T-helper 1 cell treated with Interleukin-12 subunit alpha and Interleukin-12 subunit beta and Interleukin-4 antibody, amounts not matched to agents 30 μg/mL and 1 μg/mL, for 36 hours (primary cell): ENCODE results near the gene GNB4.

Experiments used
- H3K27ac Mint-ChIP-seq: one replicate; pipeline ENCODE4 v1.8.0; 2021; ENCODE audit warnings: mild to moderate bottlenecking, mixed read lengths
- H3K27me3 Mint-ChIP-seq: one replicate; pipeline ENCODE4 v1.8.0; 2021; ENCODE audit warnings: low read depth, mixed read lengths
- H3K36me3 Mint-ChIP-seq: one replicate; pipeline ENCODE4 v1.8.0; 2021; ENCODE audit warnings: low read depth, mixed read lengths
- H3K4me1 Mint-ChIP-seq: one replicate; pipeline ENCODE4 v1.8.0; 2021; ENCODE audit warnings: low read depth, mixed read lengths
- H3K4me3 Mint-ChIP-seq: one replicate; pipeline ENCODE4 v1.8.0; 2021; ENCODE audit warnings: mild to moderate bottlenecking, moderate library complexity, mixed read lengths
- H3K9me3 Mint-ChIP-seq: one replicate; pipeline ENCODE4 v1.8.0; 2021; ENCODE audit warnings: mixed read lengths

Gene GNB4

DNA sequence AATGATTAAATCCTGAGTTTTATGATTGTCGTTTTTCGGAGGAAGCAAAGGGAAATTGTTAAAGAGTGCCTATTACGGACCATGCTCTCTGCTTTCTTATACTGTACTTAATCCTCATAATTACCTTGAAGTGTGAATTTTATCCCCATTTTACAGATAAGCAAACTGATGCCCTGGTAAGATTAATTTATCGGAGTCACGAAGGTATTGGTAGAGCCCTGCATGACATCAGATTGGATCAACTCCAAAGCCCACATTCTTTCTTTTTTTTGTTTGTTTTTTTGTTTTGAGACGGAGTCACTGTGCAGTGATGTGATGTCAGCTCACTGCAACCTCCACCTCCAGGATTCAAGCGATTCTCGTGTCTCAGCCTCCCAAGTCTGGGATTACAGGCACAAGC is 1.6 kb upstream of the GNB4 start:
- no peaks in the 10 kb centered on the region for H3K9me3 Mint-ChIP-seq
- H3K27ac Mint-ChIP-seq = no peak overlapping the region
- H3K27me3 Mint-ChIP-seq = peaks cover 83% of the 10 kb centered on the region
- peaks cover 26% of the 10 kb centered on the region for H3K4me1 Mint-ChIP-seq
- H3K36me3 Mint-ChIP-seq = peaks cover 1% of the 10 kb centered on the region
- H3K4me3 Mint-ChIP-seq = no peak overlapping the region

DNA sequence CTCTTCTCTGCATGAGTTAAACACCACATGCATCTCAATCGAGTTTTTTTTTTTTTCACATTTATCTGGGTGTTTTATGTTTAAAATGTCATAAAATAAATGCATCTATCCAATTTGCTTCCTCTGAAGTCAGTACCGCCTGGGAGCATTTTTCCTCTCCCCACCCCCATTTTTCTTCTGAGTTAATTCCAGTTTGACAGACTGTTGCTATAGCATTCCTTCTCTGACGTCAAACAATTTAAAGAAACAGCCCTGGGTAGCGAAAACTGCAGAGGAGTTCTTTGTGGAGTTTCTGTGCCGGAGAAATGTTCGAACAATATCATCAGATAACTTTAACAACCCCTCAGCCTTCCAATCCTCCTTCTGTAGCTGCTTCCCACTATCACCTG is 900 bp upstream of the GNB4 start:
- H3K4me3 Mint-ChIP-seq = peak overlapping the region; percentile 90
- H3K27ac Mint-ChIP-seq = peak overlapping the region; percentile 89
- H3K27me3 Mint-ChIP-seq = peaks cover 78% of the 10 kb centered on the region
- H3K4me1 Mint-ChIP-seq = peaks cover 29% of the 10 kb centered on the region
- no peaks in the 10 kb centered on the region for H3K9me3 Mint-ChIP-seq
- peaks cover 4% of the 10 kb centered on the region for H3K36me3 Mint-ChIP-seq

DNA sequence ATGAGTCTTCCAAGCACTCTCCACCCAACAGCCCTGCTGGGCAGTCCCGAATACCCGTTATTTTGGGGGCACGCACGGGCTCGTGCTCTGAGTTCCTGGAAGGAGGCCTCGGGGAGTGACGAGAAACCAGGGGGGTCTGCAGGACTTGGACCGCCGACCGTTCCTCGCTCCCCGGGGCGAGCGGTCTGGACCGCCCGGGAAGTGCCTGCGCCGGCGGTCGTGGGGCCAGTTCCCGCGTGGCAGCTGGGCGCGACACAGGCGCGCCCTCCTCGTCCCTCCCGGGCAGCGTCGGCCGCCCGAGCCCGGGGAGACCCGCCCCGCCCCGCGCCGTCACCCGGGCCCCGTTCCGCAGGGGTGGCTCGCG is 387 bp downstream of the GNB4 start:
- peaks cover 5% of the 10 kb centered on the region for H3K36me3 Mint-ChIP-seq
- peaks cover 32% of the 10 kb centered on the region for H3K4me1 Mint-ChIP-seq
- no peaks in the 10 kb centered on the region for H3K9me3 Mint-ChIP-seq
- peaks cover 75% of the 10 kb centered on the region for H3K27me3 Mint-ChIP-seq
- H3K4me3 Mint-ChIP-seq = peak overlapping the region; percentile 91
- H3K27ac Mint-ChIP-seq = peak overlapping the region; percentile 85

DNA sequence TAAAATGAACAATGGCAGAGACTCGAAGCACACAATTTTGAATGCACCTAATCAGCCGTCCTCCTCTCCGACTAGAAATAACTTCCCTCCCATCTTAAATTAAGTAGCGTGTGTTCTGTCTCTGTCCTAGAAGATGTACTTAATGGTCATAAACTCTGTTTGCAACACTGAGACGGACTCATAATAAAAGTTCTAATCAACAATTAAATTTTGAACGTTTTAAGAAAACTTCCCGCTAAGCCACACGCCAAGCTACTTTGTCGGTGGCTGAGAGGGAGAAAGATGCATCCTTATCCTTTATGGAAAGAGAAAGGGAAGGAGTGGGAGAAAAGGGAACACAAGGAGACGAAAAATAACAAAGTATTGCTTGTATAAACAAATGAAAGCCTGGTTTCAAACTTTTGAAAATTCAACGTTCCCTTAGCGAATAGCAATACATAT is 989 bp downstream of the GNB4 start:
- peaks cover 5% of the 10 kb centered on the region for H3K36me3 Mint-ChIP-seq
- H3K9me3 Mint-ChIP-seq = no peaks in the 10 kb centered on the region
- peaks cover 69% of the 10 kb centered on the region for H3K27me3 Mint-ChIP-seq
- H3K4me3 Mint-ChIP-seq = peak overlapping the region; percentile 91
- peaks cover 32% of the 10 kb centered on the region for H3K4me1 Mint-ChIP-seq
- peak overlapping the region; percentile 85 for H3K27ac Mint-ChIP-seq

GRCh38 chr3:179449636-179450035 is 1.6 kb downstream of the GNB4 start:
- Mint-ChIP-seq H3K9me3 (no peaks in the 10 kb centered on the region), H3K36me3 (peaks cover 5% of the 10 kb centered on the region), H3K4me1 (peaks cover 32% of the 10 kb centered on the region), H3K27me3 (peaks cover 64% of the 10 kb centered on the region), H3K4me3 (peak overlapping the region; percentile 91), H3K27ac (no peak overlapping the region)

- H3K36me3 Mint-ChIP-seq = peaks cover 5% of the 10 kb centered on the region
- H3K4me1 Mint-ChIP-seq = peaks cover 30% of the 10 kb centered on the region
- H3K4me3 Mint-ChIP-seq = no peak overlapping the region
- no peak overlapping the region for H3K27ac Mint-ChIP-seq
- peaks cover 40% of the 10 kb centered on the region for H3K27me3 Mint-ChIP-seq
- H3K9me3 Mint-ChIP-seq = no peaks in the 10 kb centered on the region
Observed at GRCh38 chr3:179447251-179447650, 4.0 kb downstream of the GNB4 start.

DNA sequence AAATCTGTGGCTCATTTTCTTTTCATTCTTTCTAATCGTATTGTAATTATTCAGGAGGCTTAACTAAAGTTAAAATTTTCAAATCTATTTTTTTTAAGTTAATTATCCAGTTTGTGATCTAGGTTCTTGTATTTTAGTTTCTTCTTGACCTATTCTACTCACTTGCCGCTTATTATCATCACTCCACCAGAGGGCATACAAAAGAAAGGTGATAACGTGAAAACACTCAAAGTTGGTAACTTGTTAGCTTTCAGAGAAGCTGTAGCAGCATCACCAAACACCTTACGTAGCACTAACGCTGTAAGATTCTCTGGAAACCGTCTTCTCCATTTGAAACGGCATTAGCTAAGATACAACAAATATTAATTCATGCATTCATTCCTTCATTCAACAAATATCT is 4.8 kb downstream of the GNB4 start:
- peaks cover 33% of the 10 kb centered on the region for H3K27me3 Mint-ChIP-seq

GRCh38 chr3:179438841-179439240 is 12.4 kb downstream of the GNB4 start:
- Mint-ChIP-seq H3K27ac (no peak overlapping the region), H3K9me3 (no peaks in the 10 kb centered on the region), H3K4me3 (no peak overlapping the region), H3K27me3 (no peaks in the 10 kb centered on the region), H3K36me3 (no peaks in the 10 kb centered on the region), H3K4me1 (peaks cover 5% of the 10 kb centered on the region)

More for the DNA sequence above, 4.8 kb downstream of the GNB4 start:
- Mint-ChIP-seq H3K4me3 (no peak overlapping the region), H3K4me1 (peaks cover 23% of the 10 kb centered on the region), H3K27ac (no peak overlapping the region), H3K9me3 (no peaks in the 10 kb centered on the region), H3K36me3 (peaks cover 5% of the 10 kb centered on the region)

GRCh38 chr3:179436517-179436916 is 14.8 kb downstream of the GNB4 start:
- peaks cover 9% of the 10 kb centered on the region for H3K27me3 Mint-ChIP-seq
- H3K4me1 Mint-ChIP-seq = peaks cover 11% of the 10 kb centered on the region
- no peaks in the 10 kb centered on the region for H3K36me3 Mint-ChIP-seq
- no peak overlapping the region for H3K27ac Mint-ChIP-seq
- H3K4me3 Mint-ChIP-seq = no peak overlapping the region
- H3K9me3 Mint-ChIP-seq = no peaks in the 10 kb centered on the region

- Mint-ChIP-seq H3K4me1 (peaks cover 9% of the 10 kb centered on the region), H3K4me3 (no peak overlapping the region), H3K27ac (no peak overlapping the region), H3K27me3 (peaks cover 9% of the 10 kb centered on the region), H3K36me3 (peaks cover 2% of the 10 kb centered on the region), H3K9me3 (no peaks in the 10 kb centered on the region)
Observed at GRCh38 chr3:179432451-179432850, 18.8 kb downstream of the GNB4 start.

DNA sequence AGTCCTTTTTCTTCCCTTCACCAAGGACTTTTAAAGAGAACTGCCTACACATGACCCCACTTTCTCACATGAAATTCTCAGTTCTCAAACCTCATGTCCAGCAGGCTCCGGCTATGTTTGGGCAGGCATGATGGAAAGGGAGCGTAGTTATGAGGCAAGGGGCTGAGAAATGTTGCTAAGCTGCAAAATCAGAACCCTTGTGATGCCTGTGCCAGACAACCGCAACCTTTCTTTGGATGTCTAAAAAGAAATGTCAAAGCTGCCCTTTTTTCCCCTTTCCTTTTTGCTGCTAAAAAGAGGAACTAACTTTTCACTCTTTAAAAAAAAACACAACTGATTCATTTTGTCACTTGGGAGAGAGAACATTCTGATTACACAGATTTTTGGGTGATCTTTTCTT is 19.2 kb downstream of the GNB4 start:
- no peaks in the 10 kb centered on the region for H3K9me3 Mint-ChIP-seq
- peaks cover 9% of the 10 kb centered on the region for H3K27me3 Mint-ChIP-seq
- no peak overlapping the region for H3K27ac Mint-ChIP-seq
- no peak overlapping the region for H3K4me3 Mint-ChIP-seq
- peaks cover 2% of the 10 kb centered on the region for H3K36me3 Mint-ChIP-seq
- peaks cover 9% of the 10 kb centered on the region for H3K4me1 Mint-ChIP-seq

GRCh38 chr3:179430277-179430870 is 20.9 kb downstream of the GNB4 start:
- H3K4me3 Mint-ChIP-seq = no peak overlapping the region
- peaks cover 2% of the 10 kb centered on the region for H3K36me3 Mint-ChIP-seq
- H3K27me3 Mint-ChIP-seq = peaks cover 9% of the 10 kb centered on the region
- H3K9me3 Mint-ChIP-seq = no peaks in the 10 kb centered on the region
- no peak overlapping the region for H3K27ac Mint-ChIP-seq
- peaks cover 6% of the 10 kb centered on the region for H3K4me1 Mint-ChIP-seq

GRCh38 chr3:179428876-179429548 is 22.3 kb downstream of the GNB4 start:
- no peaks in the 10 kb centered on the region for H3K9me3 Mint-ChIP-seq
- no peak overlapping the region for H3K4me3 Mint-ChIP-seq
- peaks cover 6% of the 10 kb centered on the region for H3K4me1 Mint-ChIP-seq
- peaks cover 9% of the 10 kb centered on the region for H3K27me3 Mint-ChIP-seq
- peaks cover 5% of the 10 kb centered on the region for H3K36me3 Mint-ChIP-seq
- no peak overlapping the region for H3K27ac Mint-ChIP-seq

DNA sequence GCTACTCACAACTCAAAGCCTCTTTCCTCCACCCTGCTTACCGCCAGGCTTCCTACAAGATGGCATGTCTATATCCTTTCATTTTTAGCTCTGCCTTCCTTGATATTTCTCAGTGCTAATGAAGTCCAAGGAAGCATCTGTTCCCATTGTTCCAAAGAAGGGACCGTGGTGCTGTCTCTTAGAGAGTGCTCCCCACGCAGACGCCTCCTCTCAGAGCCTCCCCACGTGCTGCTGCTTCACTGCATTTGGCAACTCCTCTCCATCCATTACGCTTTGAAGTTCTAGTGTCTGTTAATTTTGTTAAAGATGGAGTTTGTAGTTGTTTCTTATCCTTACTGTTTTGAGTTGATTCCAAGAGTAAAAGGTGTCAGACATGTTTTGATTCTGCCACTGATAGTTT is 26.2 kb downstream of the GNB4 start:
- Mint-ChIP-seq H3K4me3 (no peak overlapping the region), H3K9me3 (no peaks in the 10 kb centered on the region), H3K27ac (no peak overlapping the region), H3K27me3 (no peaks in the 10 kb centered on the region), H3K4me1 (no peaks in the 10 kb centered on the region), H3K36me3 (peaks cover 8% of the 10 kb centered on the region)

DNA sequence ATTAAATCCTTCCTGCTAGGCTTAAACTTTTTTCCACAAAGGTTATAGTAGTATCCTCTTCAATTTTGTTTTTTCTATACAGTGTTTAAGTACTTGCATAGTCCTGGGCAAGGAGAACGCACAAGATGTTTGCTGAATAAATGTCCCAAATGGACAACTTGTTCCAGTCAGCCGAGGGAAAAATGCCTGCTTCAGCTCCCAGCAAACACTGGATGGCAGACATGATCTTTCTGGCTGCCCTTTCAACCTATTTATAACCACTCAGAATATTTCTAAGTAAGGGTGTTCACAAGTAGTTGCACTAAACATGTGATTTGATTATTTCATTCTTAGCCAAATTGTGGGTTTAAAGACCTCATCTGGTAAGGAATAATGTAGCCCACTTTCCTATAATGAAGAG is 29.8 kb downstream of the GNB4 start:
- Mint-ChIP-seq H3K4me1 (no peaks in the 10 kb centered on the region), H3K36me3 (peaks cover 10% of the 10 kb centered on the region), H3K27me3 (no peaks in the 10 kb centered on the region), H3K9me3 (no peaks in the 10 kb centered on the region), H3K4me3 (no peak overlapping the region), H3K27ac (no peak overlapping the region)
